ENCODE results near the gene TEX14.

DNA sequence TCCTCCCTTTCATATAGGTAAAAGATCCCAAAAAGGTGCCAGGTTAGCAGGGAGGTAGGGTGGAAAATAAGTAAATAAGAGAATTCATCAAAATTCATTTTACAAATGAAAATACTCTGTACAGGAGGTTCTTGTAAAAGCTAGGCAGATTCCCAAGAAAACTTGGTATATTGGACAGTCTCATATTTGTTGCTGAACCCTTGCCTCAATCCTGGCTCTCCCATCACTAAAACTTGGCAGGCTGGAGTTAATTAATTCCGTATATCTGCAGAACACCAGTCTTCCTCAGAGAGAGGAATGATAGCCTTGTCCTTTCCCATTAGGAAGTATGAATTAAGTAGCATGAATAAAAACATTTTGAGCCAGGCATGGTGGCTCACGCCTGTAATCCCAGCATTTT, 111.2 kb downstream of the TEX14 start:
- TF ChIP-seq EZH2 (IDR thresholded peaks at IDR 0.05; ENCODE audit: low read depth): no peak
- TF ChIP-seq, protein P1, sequence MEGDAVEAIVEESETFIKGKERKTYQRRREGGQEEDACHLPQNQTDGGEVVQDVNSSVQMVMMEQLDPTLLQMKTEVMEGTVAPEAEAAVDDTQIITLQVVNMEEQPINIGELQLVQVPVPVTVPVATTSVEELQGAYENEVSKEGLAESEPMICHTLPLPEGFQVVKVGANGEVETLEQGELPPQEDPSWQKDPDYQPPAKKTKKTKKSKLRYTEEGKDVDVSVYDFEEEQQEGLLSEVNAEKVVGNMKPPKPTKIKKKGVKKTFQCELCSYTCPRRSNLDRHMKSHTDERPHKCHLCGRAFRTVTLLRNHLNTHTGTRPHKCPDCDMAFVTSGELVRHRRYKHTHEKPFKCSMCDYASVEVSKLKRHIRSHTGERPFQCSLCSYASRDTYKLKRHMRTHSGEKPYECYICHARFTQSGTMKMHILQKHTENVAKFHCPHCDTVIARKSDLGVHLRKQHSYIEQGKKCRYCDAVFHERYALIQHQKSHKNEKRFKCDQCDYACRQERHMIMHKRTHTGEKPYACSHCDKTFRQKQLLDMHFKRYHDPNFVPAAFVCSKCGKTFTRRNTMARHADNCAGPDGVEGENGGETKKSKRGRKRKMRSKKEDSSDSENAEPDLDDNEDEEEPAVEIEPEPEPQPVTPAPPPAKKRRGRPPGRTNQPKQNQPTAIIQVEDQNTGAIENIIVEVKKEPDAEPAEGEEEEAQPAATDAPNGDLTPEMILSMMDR (conservative IDR thresholded peaks at IDR 0.05): no peak

All from PC-9 (cell line).